NCI-H1694 treated with DMSO at 0.1 percent for 48 hours (cell line): ENCODE results near the gene ST6GALNAC1.
"Not testable (repeated sequence)": the region's sequence is repeated elsewhere in the genome, so short reads cannot be mapped to it uniquely, and the experiment has no call there.

Experiments
- DNase-seq: peaks from one replicate; lab custom pipeline; 2025; lab: John Stamatoyannopoulos, UW

Gene ST6GALNAC1

DNA sequence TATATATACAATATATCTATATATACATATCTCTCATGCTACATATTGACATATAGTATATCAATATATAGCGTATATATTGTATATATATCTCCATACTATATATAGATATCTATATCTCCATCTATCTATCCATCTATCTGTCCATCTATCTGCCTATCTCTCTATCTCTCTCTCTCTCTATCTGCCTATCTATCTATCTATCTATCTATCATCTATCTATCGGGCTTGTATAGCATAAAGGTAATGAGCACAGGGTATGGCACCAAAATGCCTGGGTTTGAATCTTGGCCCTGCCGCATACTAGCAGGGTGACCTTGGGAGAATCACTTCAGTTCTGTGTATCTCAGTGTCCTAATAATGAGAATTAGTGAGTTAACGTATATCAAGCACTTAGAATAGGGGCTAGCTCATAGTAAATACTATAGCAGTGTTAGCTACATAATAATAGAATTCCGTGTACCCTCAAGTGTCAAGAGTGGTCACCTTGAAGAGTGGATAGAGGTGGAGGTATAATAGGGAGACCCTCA lies 1.5 kb downstream of the ST6GALNAC1 start:
- no peak for DNase-seq

DNA sequence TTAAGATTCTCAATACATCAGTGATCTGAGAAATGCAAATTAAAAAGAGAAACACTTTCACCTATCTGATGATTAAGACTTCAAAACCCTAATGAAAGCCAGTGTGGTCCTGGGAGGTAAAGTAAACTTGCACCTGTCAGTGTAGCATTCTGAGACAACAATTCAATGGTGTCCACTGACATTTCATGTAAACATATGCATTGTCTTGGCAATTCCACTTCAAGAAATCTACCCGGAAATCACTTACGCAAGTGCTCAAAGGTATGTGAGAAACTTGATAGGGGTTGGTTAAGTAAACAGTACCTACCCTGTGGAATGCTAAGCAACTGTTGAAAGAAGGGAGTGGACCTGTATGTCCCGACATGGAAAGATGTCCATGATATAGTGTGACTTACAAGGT lies 2.1 kb downstream of the ST6GALNAC1 start:
- DNase-seq: no peak

DNA sequence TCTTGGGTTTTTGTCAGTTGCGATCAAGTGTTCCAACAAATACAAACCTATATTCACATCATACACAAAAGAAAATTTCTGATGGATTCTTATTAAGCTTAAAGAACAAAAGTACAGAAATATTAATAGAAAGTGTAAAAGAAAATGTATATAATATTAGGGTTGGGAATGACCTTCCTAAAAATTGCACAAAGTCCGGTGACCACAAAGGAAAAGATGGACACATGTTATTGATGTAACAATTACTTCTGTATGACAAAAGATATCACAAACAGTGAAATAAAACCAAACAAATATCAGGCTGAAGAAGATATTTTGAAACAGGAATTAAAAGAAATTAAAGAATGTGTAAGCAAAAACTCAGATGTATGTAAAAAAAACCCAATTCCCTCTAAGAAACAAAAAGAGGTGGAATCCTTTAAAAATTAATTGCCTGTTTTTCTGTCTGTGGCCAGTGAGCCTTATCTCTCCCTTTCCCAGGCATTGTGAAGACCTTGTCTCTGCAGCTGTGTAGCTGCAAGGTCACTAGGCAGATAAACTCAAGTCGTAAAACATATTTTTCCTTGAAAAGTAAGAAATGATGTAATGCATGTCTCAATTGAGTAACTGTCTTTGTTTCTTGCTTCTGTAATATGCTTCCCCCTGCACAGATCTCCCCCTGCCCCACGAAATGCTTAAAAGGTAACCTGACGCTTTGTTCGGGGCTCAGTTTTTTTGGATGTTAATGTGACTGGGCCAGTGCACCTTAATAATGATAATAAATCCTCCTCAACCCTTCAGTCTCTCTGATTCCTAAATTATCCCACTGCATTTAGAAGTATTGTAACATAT lies 2.8 kb downstream of the ST6GALNAC1 start:
- no peak for DNase-seq

DNA sequence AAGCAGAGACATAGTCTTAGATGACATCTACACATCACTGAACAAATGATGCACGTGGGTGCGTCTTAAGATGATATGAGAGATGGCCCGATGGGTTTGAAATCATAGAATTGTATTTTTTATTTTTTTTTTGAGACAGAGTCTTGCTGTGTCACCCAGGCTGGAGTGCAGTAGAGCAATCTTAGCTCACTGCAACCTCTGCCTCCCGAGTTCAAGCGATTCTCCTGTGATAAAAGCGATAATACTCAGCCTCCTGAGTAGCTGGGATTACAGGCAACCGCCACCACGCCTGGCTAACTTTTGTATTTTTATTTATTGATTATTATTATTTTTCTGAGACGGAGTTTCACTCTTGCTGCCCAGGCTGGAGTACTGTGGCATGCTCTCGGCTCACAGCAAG lies 5.3 kb downstream of the ST6GALNAC1 start:
- DNase-seq: no peak

DNA sequence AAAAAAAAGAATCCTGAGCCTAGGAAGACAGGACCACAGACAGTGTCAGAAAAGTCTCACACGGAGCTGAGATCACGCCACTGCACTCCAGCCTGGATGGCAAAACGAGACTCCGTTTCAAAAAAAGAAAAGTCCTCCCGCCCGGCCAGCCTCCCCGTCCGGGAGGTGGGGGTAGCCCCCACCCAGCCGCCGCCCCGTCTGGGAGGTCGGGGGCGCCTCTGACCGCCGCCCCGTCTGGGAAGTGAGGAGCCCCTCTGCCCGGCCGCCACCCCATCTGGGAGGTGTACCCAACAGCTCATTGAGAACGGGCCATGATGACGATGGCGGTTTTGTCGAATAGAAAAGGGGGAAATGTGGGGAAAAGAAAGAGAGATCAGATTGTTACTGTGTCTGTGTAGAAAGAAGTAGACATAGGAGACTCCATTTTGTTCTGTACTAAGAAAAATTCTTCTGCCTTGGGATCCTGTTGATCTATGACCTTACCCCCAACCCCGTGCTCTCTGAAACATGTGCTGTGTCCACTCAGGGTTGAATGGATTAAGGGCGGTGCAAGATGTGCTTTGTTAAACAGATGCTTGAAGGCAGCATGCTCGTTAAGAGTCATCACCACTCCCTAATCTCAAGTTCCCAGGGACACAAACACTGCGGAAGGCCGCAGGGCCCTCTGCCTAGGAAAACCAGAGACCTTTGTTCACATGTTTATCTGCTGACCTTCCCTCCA lies 6.9 kb downstream of the ST6GALNAC1 start:
- DNase-seq: not testable (repeated sequence)

DNA sequence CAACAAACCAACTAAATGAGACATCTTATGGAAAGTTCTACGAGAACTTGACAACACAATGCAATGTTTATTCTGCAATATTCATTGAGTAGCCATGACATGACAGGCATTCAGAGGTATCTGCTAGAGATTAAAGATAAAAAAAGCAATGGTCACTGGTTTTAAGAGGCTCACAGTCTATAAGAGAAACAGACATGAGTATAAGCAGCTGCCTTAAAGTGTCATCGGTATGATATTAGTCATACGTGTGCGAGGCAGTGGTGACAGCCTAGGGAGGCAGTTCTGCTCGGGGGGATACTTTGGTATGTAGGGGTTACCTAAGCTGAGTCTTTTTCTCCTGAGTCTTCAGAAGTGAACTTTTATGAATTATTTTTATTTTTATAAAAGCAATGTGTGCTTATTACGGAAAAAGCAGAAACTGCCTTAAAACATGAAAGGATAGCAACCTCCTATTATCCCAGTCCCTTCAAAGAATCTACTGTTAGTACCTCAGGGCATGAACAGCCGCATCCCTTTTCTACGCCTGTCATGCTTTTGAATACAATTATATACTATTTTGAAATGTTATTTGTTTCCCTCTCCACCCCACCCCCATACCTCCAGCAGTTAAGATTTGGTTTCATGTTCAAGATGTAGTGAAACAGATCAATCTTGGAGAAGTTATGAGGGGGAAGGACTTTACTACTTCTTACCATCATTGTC lies 7.7 kb downstream of the ST6GALNAC1 start:
- DNase-seq: no peak

DNA sequence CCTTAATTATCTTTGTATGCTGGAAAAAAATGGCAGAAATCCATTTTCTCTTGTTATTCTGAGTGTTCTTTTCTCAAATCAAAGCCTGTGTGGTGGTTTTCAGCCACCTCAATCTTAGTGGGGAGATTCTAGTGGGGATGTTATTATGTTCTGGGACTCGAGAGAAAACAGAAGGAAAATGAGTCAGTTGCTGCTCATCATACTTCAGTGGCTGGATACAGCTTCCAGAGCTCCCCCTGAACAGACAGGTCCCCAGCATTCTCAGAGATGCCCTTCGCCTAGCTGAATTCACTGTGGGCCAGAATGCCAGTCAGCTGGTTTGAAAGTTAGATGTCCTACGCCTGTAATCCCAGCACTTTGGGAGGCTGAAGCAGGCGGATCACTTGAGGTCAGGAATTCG lies 8.5 kb downstream of the ST6GALNAC1 start:
- DNase-seq: no peak

DNA sequence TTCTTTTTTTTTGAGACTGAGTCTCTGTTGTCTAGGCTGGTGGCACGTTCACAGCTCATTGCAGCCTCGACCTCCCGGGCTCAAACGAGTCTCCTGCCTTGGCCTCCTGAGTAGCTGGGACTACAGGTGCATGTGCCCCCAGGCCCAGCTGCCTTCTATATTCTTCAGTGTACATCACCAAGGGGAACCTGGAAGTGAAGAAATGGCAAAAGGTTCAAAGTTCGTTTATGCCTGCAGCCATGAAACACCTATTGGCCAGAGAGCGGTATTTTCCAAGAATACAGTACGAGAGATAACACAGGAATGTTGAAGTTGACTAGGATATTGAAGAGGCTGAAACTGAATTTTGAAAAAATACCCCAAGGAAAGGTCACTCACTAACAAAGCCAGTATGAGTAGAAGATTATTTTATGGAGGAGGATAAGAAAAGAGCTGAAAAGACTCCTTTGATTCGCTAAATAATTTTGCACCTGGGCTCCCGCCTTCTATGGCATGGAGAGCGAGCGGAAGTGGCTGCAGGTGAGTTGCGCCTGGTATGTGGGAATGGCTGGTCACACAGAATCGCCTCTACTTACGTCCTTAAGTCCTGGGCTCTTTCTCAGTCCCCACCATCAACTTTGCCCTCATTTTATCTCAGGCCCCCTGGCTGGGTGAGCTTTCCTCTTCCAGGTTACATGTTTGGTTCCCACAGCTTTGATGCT lies 9.8 kb downstream of the ST6GALNAC1 start:
- DNase-seq: no peak

DNA sequence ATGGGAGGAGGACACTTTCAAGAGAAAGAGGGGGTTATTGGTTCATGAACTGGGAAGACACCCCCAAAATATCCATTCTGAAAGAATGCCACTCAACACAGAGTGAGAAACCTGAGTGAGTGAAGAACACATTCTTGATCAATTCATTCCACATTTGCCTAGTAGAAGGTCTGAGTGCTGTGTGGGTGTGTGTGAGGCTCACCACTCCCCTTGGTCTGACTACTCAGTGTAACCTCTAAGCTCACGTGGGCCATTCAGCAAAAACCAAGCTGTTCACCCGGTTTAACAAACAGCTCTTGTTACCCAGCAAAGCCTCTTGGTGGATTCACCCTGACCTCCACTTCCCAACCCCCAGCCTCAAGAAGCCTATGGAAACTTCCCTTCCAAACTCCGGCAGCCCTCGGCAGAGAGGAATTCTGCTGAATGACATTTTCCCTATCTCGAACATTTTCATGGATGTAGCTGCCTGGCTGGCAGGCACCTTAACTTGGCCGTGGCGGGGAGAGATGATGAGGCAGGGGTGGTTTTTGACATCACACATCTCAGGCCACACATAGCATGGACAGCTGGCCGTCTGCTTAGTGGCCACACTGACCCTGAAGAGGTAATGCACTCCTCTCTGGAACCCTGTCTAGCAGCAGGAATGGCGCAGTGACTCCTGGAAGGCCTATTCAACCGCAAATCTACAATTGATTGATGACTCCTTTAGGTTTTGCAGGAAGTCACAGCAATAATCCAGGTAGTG lies 11.6 kb downstream of the ST6GALNAC1 start:
- no peak for DNase-seq

DNA sequence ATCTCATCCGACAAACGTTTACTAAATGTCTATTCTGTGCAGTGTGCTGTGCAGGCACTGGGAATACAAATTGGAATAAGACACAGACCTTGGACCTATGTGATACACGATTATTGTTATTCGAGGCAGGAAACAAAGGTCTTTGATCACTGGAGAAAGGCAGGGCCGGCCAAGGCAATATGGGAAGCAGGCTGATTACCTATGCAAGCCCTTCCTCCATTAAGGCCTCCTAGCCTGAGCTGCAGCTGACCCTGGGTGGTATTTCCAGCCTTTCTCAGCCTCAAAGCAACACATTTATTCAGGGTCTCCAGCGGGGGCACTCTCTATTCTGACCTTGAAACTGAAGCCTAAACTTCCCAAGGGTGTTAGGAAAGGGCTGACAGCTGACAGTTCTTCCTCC lies 13.4 kb downstream of the ST6GALNAC1 start:
- DNase-seq: no peak

DNA sequence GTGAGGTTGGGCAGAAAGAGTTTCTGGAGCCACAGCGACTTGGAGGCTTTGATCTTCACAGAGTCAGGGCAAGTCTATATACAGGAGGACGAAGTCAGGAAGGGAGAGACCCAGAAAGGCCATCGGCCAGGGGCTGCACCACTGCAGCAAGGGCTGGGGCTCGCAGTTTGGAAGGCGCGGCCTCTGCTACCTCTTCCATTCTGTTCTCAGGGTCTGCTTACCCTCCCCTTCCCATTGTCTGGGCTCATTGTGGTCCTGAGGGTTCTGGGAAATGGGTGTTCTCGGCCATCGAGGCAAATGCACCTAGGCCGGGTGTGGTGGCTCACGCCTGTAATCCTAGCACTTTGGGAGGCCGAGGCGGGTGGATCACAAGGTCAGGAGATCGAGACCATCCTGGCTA lies 16.0 kb downstream of the ST6GALNAC1 start:
- no peak for DNase-seq

DNA sequence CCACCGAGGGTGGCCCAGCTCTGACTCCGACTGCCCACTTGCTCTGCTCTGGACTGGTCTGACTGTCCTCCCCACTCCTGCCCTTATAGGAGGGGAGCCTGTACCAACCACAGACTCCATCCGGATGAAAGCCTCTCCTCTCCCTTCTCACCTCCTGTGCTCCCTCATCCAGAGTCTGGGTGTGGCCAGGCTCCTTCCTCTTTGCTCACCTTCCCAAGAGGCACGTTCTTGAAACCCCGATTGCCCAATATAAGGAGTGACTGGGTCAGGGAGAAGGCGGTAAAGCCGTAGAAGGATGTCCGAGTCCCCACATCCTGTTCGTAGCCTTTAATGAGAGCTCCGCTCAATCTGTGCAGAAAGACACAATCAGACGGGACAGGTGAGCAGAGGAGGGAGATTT lies 17.1 kb downstream of the ST6GALNAC1 start:
- DNase-seq: no peak

DNA sequence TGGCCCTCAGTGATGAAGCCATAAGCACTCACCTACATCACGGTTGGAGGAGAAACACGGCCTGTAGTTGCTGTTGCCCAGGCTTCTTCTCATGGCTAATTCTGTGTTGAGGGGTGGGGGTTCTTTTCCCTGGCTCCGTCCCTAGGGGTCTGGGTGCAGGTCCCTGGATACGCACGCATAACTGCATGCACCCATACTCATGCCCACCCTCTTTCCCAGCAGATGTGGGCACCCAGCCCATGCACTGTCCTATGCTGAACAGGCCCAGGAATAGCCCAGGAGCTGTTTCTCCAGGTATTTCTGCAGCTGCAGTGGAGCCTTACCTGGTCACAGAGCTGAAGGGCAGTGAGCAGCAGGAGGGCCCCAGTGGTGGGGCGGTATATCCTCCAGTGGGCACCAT lies 18.1 kb downstream of the ST6GALNAC1 start:
- DNase-seq: no peak

DNA sequence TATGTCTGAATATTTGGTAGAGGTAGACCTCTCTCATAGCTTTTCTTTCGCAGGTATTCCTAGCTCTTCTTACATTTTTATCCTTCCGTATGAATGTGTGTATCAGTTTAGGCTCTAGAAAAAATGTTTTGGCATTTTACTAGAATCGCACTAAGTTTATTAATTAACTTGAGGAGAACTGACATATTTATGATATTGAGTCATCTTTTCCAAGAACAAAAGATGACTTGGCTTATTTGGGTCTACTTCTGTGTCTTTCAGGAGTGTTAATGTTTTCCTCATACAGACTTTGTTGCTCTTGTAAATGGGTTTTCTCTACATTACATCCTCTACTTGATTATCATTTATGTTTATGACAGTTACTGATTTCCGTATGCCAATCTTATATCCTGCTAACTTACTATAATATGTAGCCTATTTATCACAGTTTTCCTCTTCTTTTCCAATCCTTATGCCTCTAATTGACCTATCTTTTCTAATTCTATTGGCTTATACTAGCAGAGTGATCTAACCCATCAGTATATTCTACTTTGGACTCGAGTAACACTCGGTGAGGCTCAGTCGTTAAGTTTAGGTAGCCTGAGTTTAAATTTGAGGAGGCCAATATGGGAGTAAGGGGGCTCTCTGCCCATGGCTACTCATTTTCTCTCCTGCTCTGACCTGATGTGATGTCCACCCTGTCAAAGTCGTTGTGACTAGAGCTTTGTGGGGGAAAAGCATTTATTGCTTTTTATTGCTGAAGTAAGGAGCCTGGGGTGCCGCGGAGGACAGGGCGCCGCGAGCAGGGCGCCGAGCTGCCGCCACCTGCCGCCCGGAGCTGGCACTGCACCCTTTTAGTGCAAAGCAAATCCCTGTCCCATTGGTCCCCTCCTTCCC lies 20.0 kb downstream of the ST6GALNAC1 start:
- peak; percentile 42 for DNase-seq

DNA sequence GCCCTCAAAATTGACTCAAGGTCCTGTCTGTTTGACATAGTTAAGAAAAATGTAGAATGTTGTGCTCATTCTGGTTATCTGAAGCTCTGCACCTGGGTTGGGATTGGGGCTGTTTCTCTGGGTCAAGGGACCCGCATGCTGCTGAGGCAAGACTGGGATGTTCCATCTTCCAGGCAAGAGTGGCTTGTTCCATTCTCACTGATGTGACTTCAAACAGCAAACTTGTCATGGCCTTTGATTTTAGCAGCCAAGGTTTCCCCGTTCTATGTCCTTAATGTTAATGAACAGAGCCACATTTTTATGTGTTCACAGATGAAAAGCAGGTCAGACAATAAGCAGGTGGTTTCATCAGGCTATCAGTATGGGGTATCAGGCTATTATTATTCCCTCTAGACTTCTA lies 25.7 kb downstream of the ST6GALNAC1 start:
- no peak for DNase-seq

DNA sequence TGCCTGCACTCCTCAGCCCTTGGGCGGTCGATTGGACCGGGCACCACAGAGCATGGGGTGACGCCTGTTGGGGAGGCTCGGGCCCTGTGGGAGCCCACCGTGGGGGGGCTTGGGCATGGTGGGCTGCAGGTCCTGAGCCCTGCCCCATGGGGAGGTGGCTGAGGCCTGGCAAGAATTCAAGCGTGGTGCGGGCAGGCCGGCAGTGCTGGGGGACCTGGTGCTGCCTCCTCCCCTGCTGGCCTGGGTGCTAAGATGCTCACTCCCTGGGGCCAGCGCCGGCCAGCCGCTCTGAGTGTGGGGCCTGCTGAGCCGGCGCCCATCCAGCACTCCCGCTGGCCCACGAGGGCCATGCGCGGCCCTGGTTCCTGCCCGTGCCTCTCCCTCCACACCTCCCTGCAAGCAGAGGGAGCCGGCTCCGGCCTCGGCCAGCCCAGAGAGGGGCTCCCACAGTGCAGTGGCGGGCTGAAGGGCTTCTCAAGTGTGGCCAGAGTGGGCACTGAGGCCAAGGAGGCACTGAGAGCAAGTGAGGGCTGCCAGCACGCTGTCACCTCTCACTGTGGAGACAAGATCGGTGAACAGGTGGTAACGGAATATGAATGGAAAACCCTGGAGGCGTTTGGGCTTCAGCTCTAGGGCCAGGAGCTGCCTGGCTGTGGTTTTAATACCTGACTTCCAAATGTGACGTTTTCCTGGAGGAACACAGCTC lies 28.5 kb downstream of the ST6GALNAC1 start:
- no peak for DNase-seq

DNA sequence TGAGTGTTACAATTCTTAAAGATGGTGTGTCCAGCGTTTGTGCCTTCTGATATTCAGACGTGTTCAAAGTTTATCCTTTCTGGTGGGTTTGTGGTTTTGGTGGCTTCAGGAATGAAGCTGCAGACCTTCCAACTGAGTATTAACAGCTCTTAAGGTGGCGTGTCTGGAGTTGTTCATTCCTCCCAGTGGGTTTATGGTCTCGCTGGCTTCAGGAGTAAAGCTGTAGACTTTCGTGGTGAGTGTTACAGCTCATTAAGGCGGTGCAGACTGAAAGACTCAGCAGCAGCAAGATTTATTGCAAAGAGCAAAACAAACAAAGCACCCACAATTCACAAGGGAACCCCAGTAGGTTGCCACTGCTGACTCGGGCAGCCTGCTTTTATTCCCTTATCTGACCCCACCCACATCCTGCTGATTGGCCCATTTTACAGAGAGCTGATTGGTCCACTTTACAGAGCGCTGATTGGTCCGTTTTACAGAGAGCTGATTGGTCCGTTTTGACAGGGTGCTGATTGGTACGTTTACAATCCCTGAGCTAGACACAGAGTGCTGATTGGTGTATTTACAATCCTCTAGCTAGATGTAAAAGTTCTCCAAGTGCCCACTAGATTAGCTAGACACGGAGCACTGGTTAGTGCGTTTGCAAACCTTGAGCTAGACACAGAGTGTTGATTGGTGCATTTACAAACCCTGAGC lies 29.3 kb downstream of the ST6GALNAC1 start:
- not testable (repeated sequence) for DNase-seq

DNA sequence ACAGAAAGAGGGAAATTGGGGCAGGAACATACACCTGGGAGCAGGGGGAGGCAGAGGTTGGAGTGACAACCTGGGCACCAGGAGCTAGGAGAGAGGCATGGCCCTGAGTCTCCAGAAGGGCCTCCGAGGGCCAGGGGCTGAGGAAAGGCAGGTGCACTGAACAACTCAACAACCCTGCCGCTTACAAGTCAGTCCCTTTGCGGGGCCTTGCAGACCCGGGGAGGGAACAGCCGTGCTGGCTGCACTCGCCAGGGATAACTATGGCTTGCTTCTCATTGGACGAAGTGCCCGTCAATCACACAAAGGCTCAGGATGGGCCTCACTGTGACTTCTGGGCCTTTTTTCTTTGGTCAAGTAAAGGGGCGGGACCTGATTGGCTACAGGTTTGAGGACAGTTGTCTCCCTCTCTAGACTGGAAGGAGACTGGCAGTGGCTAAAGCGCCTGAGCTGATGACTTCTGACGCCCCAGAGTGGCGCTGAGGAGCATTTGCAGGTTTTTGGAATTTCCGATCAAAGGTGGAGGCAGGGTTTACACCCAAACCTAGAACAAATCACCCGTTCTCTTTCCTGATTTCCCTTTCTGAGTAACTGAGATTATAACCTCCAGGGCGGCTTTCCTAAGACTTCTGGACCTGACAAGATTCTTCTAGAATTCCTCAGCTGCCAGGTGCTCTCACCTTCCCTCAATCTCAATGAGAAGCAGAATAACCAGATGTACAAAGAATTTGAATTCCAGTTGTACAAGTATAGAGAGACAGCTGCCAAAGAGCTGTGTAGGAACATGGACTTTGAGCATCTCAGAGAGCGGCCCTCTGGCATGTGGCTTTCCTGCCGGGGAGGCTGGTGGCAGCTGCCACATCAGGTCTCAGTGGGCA lies 30.3 kb downstream of the ST6GALNAC1 start:
- no peak for DNase-seq
